ENCODE measurements around the gene PRKCE. TPM values are rescaled to one million over a fixed set of nuclear protein-coding genes. Genes with fewer than 3 reads are reported as not detected.
"Not testable (repeated sequence)": the region's sequence is repeated elsewhere in the genome, so short reads cannot be mapped to it uniquely, and the experiment has no call there.

The PRKCE gene
- total RNA-seq, 1 donor from 2014 or later, result 23.6 TPM

GRCh38 chr2:45696708-45697107 lies 45.2 kb downstream of the PRKCE start:
- DNase-seq (ENCODE audit: low read depth in 2 of 2), result no peak

GRCh38 chr2:45697190-45697589 lies 45.7 kb downstream of the PRKCE start:
- no peak for DNase-seq (ENCODE audit: low read depth in 2 of 2)

- DNase-seq (ENCODE audit: low read depth in 2 of 2), result no peak
These were observed 47.1 kb downstream of the PRKCE start for GRCh38 chr2:45698554-45698953.

DNA sequence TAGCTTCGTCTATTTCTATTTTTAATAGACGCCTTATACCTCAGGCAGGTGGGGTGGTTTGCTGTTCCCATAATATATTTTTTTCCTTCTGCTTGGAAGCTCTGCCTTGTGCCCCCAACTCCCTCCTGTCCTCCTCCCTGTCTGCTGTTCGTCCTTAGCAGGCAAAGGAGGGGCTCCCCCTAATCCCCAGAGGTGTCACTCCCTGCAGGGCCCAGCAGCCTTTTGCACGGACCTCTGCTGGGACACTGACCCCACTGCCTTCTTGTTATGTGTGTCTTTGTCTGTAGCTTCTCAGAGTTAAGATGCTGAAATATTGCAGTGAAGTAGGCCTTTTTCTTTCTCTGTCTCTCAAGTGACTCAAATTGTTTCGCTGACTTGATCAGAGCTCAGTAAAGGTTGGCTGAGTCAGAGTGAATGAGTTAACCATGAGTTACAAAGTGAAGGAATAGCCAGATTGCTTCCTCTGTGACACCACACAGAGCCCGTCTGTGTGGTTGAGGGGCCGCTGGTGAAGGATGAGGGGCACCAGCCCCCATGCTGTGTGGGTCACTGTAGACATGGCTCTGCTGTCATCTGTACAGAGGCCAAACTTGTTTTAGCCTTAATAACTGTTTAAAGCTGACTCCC lies 47.7 kb downstream of the PRKCE start:
- DNase-seq (ENCODE audit: low read depth in 2 of 2), result peak in 1 of 2 donors; percentile 61

- no peak for DNase-seq (ENCODE audit: low read depth in 2 of 2)
These were observed 49.0 kb downstream of the PRKCE start for GRCh38 chr2:45700407-45701013.

- peak in 1 of 2 donors; percentile 67 for DNase-seq (ENCODE audit: low read depth in 2 of 2)
These were observed 53.8 kb downstream of the PRKCE start for GRCh38 chr2:45705233-45705632.

- peak in 1 of 2 donors; percentile 70 for DNase-seq (ENCODE audit: low read depth in 2 of 2)
These were observed 54.6 kb downstream of the PRKCE start for GRCh38 chr2:45706033-45706432.

DNA sequence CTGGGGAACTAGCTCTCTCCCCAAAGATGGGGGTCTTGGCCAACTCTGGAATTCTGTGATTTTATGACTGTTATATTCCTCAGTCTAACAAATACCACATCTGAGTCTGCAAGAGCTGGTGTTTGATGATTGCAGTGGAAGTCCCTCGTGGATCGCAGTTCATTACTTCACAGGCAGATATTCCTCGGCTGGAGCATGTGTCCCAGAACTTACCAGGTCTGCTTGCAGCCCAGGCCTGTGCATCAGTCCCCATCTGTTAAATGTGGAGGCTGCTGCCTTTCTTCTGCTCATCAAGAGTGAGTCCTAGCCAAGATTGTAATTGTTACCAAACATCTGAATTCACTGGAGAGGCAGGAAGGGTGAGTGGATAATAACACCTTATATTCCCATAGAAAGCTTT lies 55.5 kb downstream of the PRKCE start:
- DNase-seq (ENCODE audit: low read depth in 2 of 2), result no peak

GRCh38 chr2:45707661-45708060 lies 56.2 kb downstream of the PRKCE start:
- no peak for DNase-seq (ENCODE audit: low read depth in 2 of 2)

- no peak for DNase-seq (ENCODE audit: low read depth in 2 of 2)
These were observed 57.0 kb downstream of the PRKCE start for GRCh38 chr2:45708501-45708900.

DNA sequence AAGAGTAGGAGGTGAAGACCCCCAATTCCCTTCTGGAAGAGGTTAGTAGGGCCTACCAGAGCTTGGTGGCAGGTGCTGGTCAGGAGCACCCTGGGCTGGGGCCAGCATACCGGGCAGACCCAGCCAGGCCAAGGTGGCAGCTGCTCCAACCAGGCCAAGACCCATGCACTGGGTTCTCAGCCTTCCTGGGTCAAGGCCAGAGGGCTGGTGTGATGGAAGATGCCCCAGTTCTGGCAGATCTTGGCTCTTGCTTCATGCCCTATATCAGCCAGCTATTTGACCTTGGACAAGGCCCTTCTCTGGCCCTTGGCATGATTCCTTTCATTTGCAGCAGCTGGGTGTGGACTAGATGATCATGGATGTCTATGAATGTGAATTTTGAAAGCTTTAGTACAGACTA lies 57.7 kb downstream of the PRKCE start:
- no peak for DNase-seq (ENCODE audit: low read depth in 2 of 2)

- no peak for DNase-seq (ENCODE audit: low read depth in 2 of 2)
These were observed 59.0 kb downstream of the PRKCE start for GRCh38 chr2:45710468-45710867.

GRCh38 chr2:45711224-45711623 lies 59.7 kb downstream of the PRKCE start:
- DNase-seq (ENCODE audit: low read depth in 2 of 2), result no peak

DNA sequence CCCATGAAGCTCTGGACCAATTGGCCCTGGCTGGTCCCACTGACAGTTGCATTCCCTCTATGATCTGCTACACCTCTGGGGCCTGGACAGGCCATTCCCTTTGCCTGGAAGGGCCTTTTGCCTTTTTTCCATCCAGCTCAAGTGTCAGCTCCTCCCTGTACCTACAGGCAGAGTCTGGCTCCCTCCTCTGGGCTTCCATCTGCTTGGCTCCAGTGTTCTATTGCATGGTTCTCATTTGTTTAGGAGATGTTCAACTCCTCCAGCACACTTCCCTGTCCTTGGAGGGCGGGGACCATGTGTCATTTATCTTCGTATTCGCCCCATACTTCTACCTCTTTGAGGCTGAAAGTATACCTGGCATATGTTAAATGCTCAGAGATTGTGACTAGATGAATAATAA lies 61.1 kb downstream of the PRKCE start:
- peak in 1 of 2 donors; percentile 17 for DNase-seq (ENCODE audit: low read depth in 2 of 2)

DNA sequence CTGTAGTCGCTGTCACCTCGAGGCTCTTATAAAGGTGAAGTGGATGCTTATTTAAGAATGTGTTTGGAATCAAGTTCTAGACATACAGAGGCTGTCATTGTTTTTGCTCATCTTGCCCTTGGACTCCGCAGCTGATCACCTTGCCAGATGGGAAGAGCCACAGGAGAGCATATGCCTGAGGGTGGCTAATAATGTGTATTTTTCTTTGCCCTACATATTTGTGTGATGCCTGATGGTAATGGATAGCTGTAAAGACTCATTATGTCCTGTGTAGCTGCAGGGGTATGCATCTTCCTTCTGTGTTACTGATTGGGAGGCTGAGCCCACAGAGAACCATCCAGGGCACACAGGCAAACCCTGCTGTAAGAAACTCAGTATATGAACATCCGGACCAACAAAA lies 61.7 kb downstream of the PRKCE start:
- DNase-seq (ENCODE audit: low read depth in 2 of 2), result no peak

GRCh38 chr2:45713591-45713990 lies 62.1 kb downstream of the PRKCE start:
- DNase-seq (ENCODE audit: low read depth in 2 of 2), result no peak

GRCh38 chr2:45714679-45715078 lies 63.2 kb downstream of the PRKCE start:
- DNase-seq (ENCODE audit: low read depth in 2 of 2), result no peak

DNA sequence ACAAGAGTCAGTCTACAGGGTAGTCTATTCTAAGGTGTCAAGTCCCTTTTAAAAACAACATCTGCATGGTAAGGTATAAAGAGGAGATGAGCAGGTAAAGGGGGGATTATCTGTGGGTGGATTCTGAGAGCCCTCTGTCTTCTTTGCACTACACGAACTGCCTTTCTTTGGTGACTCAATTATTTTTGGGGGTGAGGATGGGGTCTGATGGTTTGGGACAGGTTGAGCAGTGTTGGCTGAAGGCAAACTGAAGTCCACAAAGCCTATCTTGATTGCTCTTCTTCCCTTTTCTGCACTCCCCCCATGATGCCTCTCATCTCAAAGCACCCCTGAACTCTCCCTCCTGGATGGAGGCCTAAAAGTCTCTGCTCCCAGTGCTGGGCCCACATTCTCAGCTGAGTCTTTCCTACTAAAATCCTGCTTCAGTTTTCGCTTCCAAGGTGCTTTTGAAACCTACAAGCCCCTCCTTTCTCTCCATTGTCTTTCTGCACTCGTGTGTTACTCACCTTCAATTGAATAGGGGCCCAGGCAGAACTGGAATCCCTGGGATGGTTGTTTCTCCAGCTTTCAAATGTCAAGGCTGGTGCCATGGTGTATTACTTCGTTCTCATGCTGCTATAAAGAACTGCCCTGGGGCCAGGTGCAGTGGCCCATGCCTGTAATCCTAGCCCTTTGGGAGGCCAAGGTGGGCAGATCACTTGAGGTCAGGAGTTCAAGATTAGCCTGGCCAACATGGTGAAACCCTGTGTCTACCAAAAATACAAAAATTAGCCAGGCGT lies 64.3 kb downstream of the PRKCE start:
- no peak for DNase-seq (ENCODE audit: low read depth in 2 of 2)

GRCh38 chr2:45716432-45716831 lies 65.0 kb downstream of the PRKCE start:
- DNase-seq (ENCODE audit: low read depth in 2 of 2), result not testable (repeated sequence)

- DNase-seq (ENCODE audit: low read depth in 2 of 2), result no peak
These were observed 65.4 kb downstream of the PRKCE start for GRCh38 chr2:45716915-45717314.

GRCh38 chr2:45720210-45720609 lies 68.7 kb downstream of the PRKCE start:
- DNase-seq (ENCODE audit: low read depth in 2 of 2), result no peak

GRCh38 chr2:45721150-45721549 lies 69.7 kb downstream of the PRKCE start:
- DNase-seq (ENCODE audit: low read depth in 2 of 2), result no peak

GRCh38 chr2:45722477-45722876 lies 71.0 kb downstream of the PRKCE start:
- DNase-seq (ENCODE audit: low read depth in 2 of 2), result no peak
